SK-N-SH (cell line): ENCODE measurements around the gene DDI2. TPM values are rescaled to one million over a fixed set of nuclear protein-coding genes. Genes with fewer than 3 reads are reported as not detected.

ENCODE experiments used
- CTCF ChIA-PET: fragments of 300-600, 350-600 bp; formaldehyde crosslinking; extraction: SDS; loops from one replicate; lab custom pipeline; 2021; lab: Yijun Ruan, JAX
- POLR2A ChIA-PET: fragments of 350-600 bp; sonication (Branson Sonifier 250); formaldehyde crosslinking; extraction: SDS; loops from one replicate; lab custom pipeline; 2020; ENCODE audit warnings: antibody characterized with exemption, inconsistent platforms; lab: Yijun Ruan, JAX
- DNase-seq: peaks from one replicate; pipeline ENCODE4 v3.0.0; 2012
- H2AFZ ChIP-seq: fragments of 200-600 bp; sonication (generic); 2 replicates; pipeline ENCODE4 v1.8.1; 2016; ENCODE audit warnings: antibody characterized with exemption, mild to moderate bottlenecking, low read depth
- H3F3A ChIP-seq: fragments of 200-600 bp; sonication (generic); replicated peaks from 2 replicates; pipeline ENCODE3; 2016; ENCODE audit warnings: antibody characterized with exemption, mild to moderate bottlenecking; ENCODE audit not compliant: insufficient read depth
- H3K27ac ChIP-seq, 2 experiments: fragments of 200-500 bp in 1 of 2; fragments of 200-600 bp in 1 of 2; sonication (Bioruptor generic) in 1 of 2; sonication (generic), shearing (Covaris generic) in 1 of 2; 2 replicates each; pipeline versions ENCODE4 v1.5.1 to v1.6.1; 2014 to 2016; ENCODE audit warnings: low read depth in 2 of 2, inconsistent platforms in 1 of 2, low read length in 1 of 2, mild to moderate bottlenecking in 1 of 2, mixed read lengths in 1 of 2
- H3K27me3 ChIP-seq: fragments of 200-600 bp; sonication (generic), shearing (Covaris generic); 2 replicates; pipeline ENCODE4 v1.6.1; 2016; ENCODE audit warnings: mixed run types; ENCODE audit not compliant: insufficient read depth
- H3K36me3 ChIP-seq, 2 experiments: fragments of 200-500 bp in 1 of 2; fragments of 200-600 bp in 1 of 2; sonication (Bioruptor generic) in 1 of 2; sonication (generic) in 1 of 2; replicated peaks in 1 of 2; 2 replicates each; pipeline versions ENCODE3 to v1.5.1; 2014 to 2016; ENCODE audit warnings: low read length in 1 of 2, mild to moderate bottlenecking in 1 of 2; ENCODE audit not compliant: insufficient read depth in 2 of 2, control insufficient read depth in 1 of 2
- H3K4me1 ChIP-seq, 2 experiments: fragments of 200-500 bp in 1 of 2; fragments of 200-600 bp in 1 of 2; sonication (Bioruptor generic) in 1 of 2; sonication (generic), shearing (Covaris generic) in 1 of 2; 2 replicates each; pipeline versions ENCODE4 v1.5.1 to v1.6.1; 2014 to 2016; ENCODE audit warnings: low read depth in 1 of 2, low read length in 1 of 2, mixed run types in 1 of 2; ENCODE audit not compliant: insufficient read depth in 2 of 2, control insufficient read depth in 1 of 2
- H3K4me2 ChIP-seq: fragments of 200-600 bp; sonication (generic), shearing (Covaris generic); 2 replicates; pipeline ENCODE4 v1.6.1; 2017; ENCODE audit warnings: mixed run types
- H3K4me3 ChIP-seq, 2 experiments: fragments of 200-500 bp in 1 of 2; fragments of 200-600 bp in 1 of 2; sonication (Bioruptor generic) in 1 of 2; sonication (generic), shearing (Covaris generic) in 1 of 2; 2 replicates each; pipeline versions ENCODE4 v1.5.1 to v1.8.1; 2014 to 2016; ENCODE audit warnings: low read depth in 2 of 2, inconsistent platforms in 1 of 2, low read length in 1 of 2, mild to moderate bottlenecking in 1 of 2, mixed read lengths in 1 of 2, moderate library complexity in 1 of 2
- H3K79me2 ChIP-seq: fragments of 200-600 bp; sonication (generic); 2 replicates; pipeline ENCODE4 v1.8.1; 2017; ENCODE audit warnings: mild to moderate bottlenecking; ENCODE audit not compliant: insufficient read depth
- H3K9ac ChIP-seq: fragments of 200-600 bp; sonication (generic); 2 replicates; pipeline ENCODE4 v1.6.1; 2017; ENCODE audit warnings: mixed run types
- H3K9me2 ChIP-seq: fragments of 200-600 bp; sonication (generic); 2 replicates; pipeline ENCODE4 v1.6.1; 2017; ENCODE audit warnings: mixed run types
- H3K9me3 ChIP-seq: fragments of 200-600 bp; sonication (generic); 2 replicates; pipeline ENCODE4 v1.6.1; 2017; ENCODE audit warnings: mixed run types, mild to moderate bottlenecking, moderate library complexity
- H4K20me1 ChIP-seq: fragments of 200-600 bp; sonication (generic); 2 replicates; pipeline ENCODE4 v1.6.1; 2017; ENCODE audit warnings: mild to moderate bottlenecking, mixed run types; ENCODE audit not compliant: insufficient read depth
- CHD2 ChIP-seq: fragments of 150-350 bp; IDR thresholded peaks from 2 replicates; pipeline ENCODE4 v1.6.1; 2018; ENCODE audit warnings: low read length; ENCODE audit not compliant: partially characterized antibody
- EP300 ChIP-seq, 2 experiments: IDR thresholded peaks; 2 replicates each; pipeline versions ENCODE4 v1.4.0 to v1.6.1; 2012; ENCODE audit warnings: borderline replicate concordance in 1 of 2, low read depth in 1 of 2, low read length in 1 of 2
- EZH2phosphoT487 ChIP-seq: fragments of 200-600 bp; sonication (generic); IDR thresholded peaks from 2 replicates; pipeline ENCODE4 v1.6.1; 2017; ENCODE audit warnings: low read depth, mixed run types, mild to moderate bottlenecking, antibody characterized with exemption, moderate library complexity, borderline replicate concordance
- GATA2 ChIP-seq: sonication (generic); formaldehyde crosslinking; IDR thresholded peaks from 2 replicates; pipeline ENCODE4 v1.5.0; 2020; ENCODE audit warnings: mild to moderate bottlenecking, missing genetic modification reagents
- JUND ChIP-seq: IDR thresholded peaks from 2 replicates; pipeline ENCODE4 v1.4.0; 2012
- MXI1 ChIP-seq: IDR thresholded peaks from 2 replicates; pipeline ENCODE4 v1.6.1; 2012; ENCODE audit warnings: mild to moderate bottlenecking, low read depth, low read length, improper control_type of control experiment
- NFIC ChIP-seq: IDR thresholded peaks from 2 replicates; pipeline ENCODE4 v1.4.0; 2012; ENCODE audit warnings: borderline replicate concordance
- NRF1 ChIP-seq: IDR thresholded peaks from 2 replicates; pipeline ENCODE4 v1.6.1; 2012; ENCODE audit warnings: low read depth, mild to moderate bottlenecking, low read length
- POLR2AphosphoS5 ChIP-seq: IDR thresholded peaks from 2 replicates; pipeline ENCODE4 v1.6.1; 2012; ENCODE audit warnings: low read depth, low read length
- RAD21 ChIP-seq: IDR thresholded peaks from 2 replicates; pipeline ENCODE4 v1.6.1; 2012; ENCODE audit warnings: mild to moderate bottlenecking, low read length
- RCOR1 ChIP-seq: fragments of 150-350 bp; IDR thresholded peaks from 2 replicates; pipeline ENCODE4 v1.6.1; 2017; ENCODE audit warnings: antibody characterized with exemption, low read length
- RXRA ChIP-seq: IDR thresholded peaks from 2 replicates; pipeline ENCODE4 v1.4.0; 2012; ENCODE audit warnings: low read depth, mild to moderate bottlenecking, borderline replicate concordance
- SIN3A ChIP-seq: IDR thresholded peaks from 2 replicates; pipeline ENCODE4 v1.6.1; 2012; ENCODE audit warnings: low read depth, mild to moderate bottlenecking, low read length, moderate library complexity, borderline replicate concordance
- SMC3 ChIP-seq: IDR thresholded peaks from 2 replicates; pipeline ENCODE4 v1.6.1; 2012; ENCODE audit warnings: low read depth, low read length, improper control_type of control experiment
- TAF1 ChIP-seq: IDR thresholded peaks from 2 replicates; pipeline ENCODE4 v1.6.1; 2012; ENCODE audit warnings: low read depth, mild to moderate bottlenecking, low read length, moderate library complexity, borderline replicate concordance
- TCF12 ChIP-seq: IDR thresholded peaks from 2 replicates; pipeline ENCODE4 v1.4.0; 2012
- TEAD4 ChIP-seq: IDR thresholded peaks from 2 replicates; pipeline ENCODE4 v1.4.0; 2012; ENCODE audit warnings: mild to moderate bottlenecking, borderline replicate concordance; ENCODE audit not compliant: insufficient read depth
- YY1 ChIP-seq: IDR thresholded peaks from 2 replicates; pipeline ENCODE4 v1.4.0; 2012; ENCODE audit warnings: low read depth, mild to moderate bottlenecking
- WGBS: methylation state at CpG from one replicate; pipeline ENCODE4 v1.1.6; 2017; ENCODE audit warnings: low lambda C conversion rate; 5-methylcytosine and 5-hydroxymethylcytosine counted together
- polyA plus RNA-seq, 3 experiments: library from polyadenylated mRNA; depleted of rRNA; stranded (reverse); fragments of >200 nt; gene quantifications; 2 replicates each; pipeline ENCODE4 v1.2.3, GENCODE V29; 2012
- TF ChIP-seq, protein P1 (sequence below): IDR thresholded peaks from 2 replicates; pipeline ENCODE4 v1.6.1; 2012; ENCODE audit warnings: mild to moderate bottlenecking, low read depth, low read length, moderate library complexity
- TF ChIP-seq, protein P2 (sequence below): fragments of 200-600 bp; sonication (generic); IDR thresholded peaks from 2 replicates; pipeline ENCODE4 v1.6.1; 2017; ENCODE audit warnings: antibody characterized with exemption, mild to moderate bottlenecking, moderate library complexity
- TF ChIP-seq, protein P3 (sequence below): IDR thresholded peaks from 2 replicates; pipeline ENCODE4 v1.4.0; 2012; ENCODE audit warnings: low read depth, borderline replicate concordance
- TF ChIP-seq, protein P4 (sequence below): fragments of 150-350 bp; IDR thresholded peaks from 2 replicates; pipeline ENCODE4 v1.6.1; 2016; ENCODE audit warnings: mild to moderate bottlenecking, low read depth, low read length

DDI2 gene
- polyA plus RNA-seq, 1 of the 3 experiments (the other 2 are of a cell fraction): 2.8 TPM

DNA sequence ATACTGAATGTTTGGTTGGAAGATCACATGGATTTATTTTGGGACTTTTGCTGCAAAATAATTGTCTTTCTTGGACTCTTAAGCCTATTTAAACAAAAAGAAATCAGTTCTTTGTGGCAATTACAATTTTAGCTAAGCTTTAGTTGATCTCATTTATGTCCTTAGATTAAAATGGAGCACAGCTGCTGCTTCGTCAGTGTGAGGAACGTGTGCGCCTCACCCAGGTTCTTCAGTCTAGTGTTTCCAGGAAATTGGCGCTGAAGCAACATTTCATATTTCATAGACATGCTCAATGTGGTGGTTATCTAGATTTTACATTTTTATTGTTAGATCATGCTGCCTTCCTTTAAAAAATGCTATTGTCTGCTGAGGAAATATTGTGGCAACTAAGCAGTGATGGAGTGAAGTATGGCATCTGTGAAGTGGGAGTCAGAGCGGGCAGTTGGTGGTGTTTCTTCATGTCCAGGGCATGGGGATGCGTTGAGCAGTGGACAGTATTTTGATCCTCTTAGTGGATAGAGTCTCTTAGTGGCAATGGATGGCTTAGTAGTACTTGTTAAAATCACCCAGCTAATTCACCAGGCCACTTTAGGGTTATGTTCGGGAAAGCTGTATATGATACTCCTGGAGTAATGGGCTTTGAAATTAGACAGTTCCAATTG lies 5.6 kb downstream of the DDI2 start (continued):
- TF ChIP-seq, protein P1, sequence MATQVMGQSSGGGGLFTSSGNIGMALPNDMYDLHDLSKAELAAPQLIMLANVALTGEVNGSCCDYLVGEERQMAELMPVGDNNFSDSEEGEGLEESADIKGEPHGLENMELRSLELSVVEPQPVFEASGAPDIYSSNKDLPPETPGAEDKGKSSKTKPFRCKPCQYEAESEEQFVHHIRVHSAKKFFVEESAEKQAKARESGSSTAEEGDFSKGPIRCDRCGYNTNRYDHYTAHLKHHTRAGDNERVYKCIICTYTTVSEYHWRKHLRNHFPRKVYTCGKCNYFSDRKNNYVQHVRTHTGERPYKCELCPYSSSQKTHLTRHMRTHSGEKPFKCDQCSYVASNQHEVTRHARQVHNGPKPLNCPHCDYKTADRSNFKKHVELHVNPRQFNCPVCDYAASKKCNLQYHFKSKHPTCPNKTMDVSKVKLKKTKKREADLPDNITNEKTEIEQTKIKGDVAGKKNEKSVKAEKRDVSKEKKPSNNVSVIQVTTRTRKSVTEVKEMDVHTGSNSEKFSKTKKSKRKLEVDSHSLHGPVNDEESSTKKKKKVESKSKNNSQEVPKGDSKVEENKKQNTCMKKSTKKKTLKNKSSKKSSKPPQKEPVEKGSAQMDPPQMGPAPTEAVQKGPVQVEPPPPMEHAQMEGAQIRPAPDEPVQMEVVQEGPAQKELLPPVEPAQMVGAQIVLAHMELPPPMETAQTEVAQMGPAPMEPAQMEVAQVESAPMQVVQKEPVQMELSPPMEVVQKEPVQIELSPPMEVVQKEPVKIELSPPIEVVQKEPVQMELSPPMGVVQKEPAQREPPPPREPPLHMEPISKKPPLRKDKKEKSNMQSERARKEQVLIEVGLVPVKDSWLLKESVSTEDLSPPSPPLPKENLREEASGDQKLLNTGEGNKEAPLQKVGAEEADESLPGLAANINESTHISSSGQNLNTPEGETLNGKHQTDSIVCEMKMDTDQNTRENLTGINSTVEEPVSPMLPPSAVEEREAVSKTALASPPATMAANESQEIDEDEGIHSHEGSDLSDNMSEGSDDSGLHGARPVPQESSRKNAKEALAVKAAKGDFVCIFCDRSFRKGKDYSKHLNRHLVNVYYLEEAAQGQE: no peak
- TF ChIP-seq NFIC: no peak
- no peak for TF ChIP-seq NRF1
- TF ChIP-seq MXI1: no peak
- TF ChIP-seq CHD2: no peak
- TF ChIP-seq GATA2 (CRISPR knock-in tag): no peak
- no peak for TF ChIP-seq EZH2phosphoT487

DNA sequence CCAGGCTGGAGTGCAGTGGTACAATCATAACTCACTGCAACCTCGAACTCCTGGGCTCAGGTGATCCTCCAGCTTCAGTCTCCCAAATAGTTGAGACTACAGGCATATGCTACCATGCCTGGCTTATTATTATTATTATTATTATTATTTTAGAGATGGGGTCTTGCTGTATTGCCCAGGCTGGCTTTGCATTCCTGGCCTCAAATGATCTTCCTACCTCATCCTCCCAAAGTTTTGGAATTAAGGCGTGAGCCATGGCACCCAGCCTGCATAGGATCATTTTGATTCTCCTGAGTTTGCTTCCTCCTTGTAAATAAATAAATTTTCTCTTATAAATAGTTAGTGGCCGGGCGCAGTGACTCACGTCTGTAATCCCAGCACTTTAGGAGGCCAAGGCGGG lies 6.2 kb downstream of the DDI2 start:
- Histone ChIP-seq H3F3A (peaks cover 19% of the 10 kb centered on the region), H3K4me1 (peaks cover 0 to 18% of the 10 kb centered on the region in 2 experiments), H3K4me2 (no peak overlapping the region), H3K9me2 (no peaks in the 10 kb centered on the region), H3K9me3 (no peaks in the 10 kb centered on the region), H3K27ac (no peak overlapping the region), H3K79me2 (peaks cover 93% of the 10 kb centered on the region), H4K20me1 (peaks cover 57% of the 10 kb centered on the region), H2AFZ (no peak overlapping the region), H3K27me3 (no peaks in the 10 kb centered on the region)
- ChIA-PET POLR2A (no interaction called here), CTCF (interaction anchor here (0.9 to 1.7 kb wide), 2 partner anchors 10 to 29 kb away, joined by 3 to 4 read pairs; no protein-coding TSS in a partner anchor)
- DNase-seq: no peak
- WGBS: 97% methylated on average over 6 of the region's 6 CpGs
- TF ChIP-seq, protein P2, sequence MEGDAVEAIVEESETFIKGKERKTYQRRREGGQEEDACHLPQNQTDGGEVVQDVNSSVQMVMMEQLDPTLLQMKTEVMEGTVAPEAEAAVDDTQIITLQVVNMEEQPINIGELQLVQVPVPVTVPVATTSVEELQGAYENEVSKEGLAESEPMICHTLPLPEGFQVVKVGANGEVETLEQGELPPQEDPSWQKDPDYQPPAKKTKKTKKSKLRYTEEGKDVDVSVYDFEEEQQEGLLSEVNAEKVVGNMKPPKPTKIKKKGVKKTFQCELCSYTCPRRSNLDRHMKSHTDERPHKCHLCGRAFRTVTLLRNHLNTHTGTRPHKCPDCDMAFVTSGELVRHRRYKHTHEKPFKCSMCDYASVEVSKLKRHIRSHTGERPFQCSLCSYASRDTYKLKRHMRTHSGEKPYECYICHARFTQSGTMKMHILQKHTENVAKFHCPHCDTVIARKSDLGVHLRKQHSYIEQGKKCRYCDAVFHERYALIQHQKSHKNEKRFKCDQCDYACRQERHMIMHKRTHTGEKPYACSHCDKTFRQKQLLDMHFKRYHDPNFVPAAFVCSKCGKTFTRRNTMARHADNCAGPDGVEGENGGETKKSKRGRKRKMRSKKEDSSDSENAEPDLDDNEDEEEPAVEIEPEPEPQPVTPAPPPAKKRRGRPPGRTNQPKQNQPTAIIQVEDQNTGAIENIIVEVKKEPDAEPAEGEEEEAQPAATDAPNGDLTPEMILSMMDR: no peak
- TF ChIP-seq, protein P3, sequence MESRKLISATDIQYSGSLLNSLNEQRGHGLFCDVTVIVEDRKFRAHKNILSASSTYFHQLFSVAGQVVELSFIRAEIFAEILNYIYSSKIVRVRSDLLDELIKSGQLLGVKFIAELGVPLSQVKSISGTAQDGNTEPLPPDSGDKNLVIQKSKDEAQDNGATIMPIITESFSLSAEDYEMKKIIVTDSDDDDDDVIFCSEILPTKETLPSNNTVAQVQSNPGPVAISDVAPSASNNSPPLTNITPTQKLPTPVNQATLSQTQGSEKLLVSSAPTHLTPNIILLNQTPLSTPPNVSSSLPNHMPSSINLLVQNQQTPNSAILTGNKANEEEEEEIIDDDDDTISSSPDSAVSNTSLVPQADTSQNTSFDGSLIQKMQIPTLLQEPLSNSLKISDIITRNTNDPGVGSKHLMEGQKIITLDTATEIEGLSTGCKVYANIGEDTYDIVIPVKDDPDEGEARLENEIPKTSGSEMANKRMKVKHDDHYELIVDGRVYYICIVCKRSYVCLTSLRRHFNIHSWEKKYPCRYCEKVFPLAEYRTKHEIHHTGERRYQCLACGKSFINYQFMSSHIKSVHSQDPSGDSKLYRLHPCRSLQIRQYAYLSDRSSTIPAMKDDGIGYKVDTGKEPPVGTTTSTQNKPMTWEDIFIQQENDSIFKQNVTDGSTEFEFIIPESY: no peak
- TF ChIP-seq RAD21: no peak
- TF ChIP-seq RXRA: no peak
- TF ChIP-seq EZH2phosphoT487: no peak
- no peak for TF ChIP-seq TEAD4
- no peak for TF ChIP-seq JUND
- TF ChIP-seq TCF12: no peak
- no peak for TF ChIP-seq SIN3A
- TF ChIP-seq SMC3: no peak
- TF ChIP-seq, protein P4, sequence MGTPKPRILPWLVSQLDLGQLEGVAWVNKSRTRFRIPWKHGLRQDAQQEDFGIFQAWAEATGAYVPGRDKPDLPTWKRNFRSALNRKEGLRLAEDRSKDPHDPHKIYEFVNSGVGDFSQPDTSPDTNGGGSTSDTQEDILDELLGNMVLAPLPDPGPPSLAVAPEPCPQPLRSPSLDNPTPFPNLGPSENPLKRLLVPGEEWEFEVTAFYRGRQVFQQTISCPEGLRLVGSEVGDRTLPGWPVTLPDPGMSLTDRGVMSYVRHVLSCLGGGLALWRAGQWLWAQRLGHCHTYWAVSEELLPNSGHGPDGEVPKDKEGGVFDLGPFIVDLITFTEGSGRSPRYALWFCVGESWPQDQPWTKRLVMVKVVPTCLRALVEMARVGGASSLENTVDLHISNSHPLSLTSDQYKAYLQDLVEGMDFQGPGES: no peak
- TF ChIP-seq MXI1: no peak
- no peak for TF ChIP-seq EP300 (IDR thresholded peaks at IDR 0.05; ENCODE audit: borderline replicate concordance in 1 of 2, low read depth in 1 of 2, low read length in 1 of 2)
- no peak for TF ChIP-seq TAF1
- no peak for TF ChIP-seq RCOR1
- no peak for TF ChIP-seq YY1
- no peak for TF ChIP-seq POLR2AphosphoS5
- TF ChIP-seq, all 33 proteins: peak for 0
- Histone ChIP-seq H3K9ac (no peak overlapping the region), H3K36me3 (peaks cover 18 to 22% of the 10 kb centered on the region in 2 experiments), H3K4me3 (no peak overlapping the region)
